ENCODE measurements around the gene TK2.

DNA sequence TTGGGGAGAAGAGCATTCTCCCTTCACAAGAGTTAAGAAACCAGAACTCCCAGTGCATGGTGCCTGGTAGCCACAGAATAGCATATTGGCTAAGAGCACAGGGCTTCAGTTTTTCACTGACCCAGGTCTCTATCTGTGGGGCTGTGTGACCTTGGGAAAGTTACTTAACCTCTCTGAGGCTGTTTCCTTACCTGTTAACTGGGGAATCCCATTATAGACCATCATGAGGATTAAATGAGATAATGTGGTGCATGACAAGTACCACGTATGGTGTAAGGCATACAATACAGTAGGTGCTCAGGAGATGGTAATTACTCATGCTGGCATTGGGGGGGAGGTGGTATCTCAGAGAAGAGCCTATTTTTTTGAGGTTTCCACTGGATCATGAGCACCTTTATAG lies 89.2 kb downstream of the TK2 start:
- TF ChIP-seq, protein P1, sequence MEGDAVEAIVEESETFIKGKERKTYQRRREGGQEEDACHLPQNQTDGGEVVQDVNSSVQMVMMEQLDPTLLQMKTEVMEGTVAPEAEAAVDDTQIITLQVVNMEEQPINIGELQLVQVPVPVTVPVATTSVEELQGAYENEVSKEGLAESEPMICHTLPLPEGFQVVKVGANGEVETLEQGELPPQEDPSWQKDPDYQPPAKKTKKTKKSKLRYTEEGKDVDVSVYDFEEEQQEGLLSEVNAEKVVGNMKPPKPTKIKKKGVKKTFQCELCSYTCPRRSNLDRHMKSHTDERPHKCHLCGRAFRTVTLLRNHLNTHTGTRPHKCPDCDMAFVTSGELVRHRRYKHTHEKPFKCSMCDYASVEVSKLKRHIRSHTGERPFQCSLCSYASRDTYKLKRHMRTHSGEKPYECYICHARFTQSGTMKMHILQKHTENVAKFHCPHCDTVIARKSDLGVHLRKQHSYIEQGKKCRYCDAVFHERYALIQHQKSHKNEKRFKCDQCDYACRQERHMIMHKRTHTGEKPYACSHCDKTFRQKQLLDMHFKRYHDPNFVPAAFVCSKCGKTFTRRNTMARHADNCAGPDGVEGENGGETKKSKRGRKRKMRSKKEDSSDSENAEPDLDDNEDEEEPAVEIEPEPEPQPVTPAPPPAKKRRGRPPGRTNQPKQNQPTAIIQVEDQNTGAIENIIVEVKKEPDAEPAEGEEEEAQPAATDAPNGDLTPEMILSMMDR (IDR thresholded peaks at IDR 0.05) = no peak
- no peak for TF ChIP-seq POLR2AphosphoS5 (IDR thresholded peaks at IDR 0.05)

Measured in prostate gland (tissue), 2 donors.